GM18951 (cell line): ENCODE measurements around the gene CACUL1.
"Not testable (repeated sequence)": the region's sequence is repeated elsewhere in the genome, so short reads cannot be mapped to it uniquely, and the experiment has no call there.

Experiments used
- POLR2A ChIP-seq: IDR thresholded peaks from 4 replicates; pipeline ENCODE4 v1.6.1; 2011; ENCODE audit warnings: mild to moderate bottlenecking; ENCODE audit not compliant: insufficient read length, insufficient read depth; ENCODE audit errors: extremely low read depth
- in situ Hi-C: fragments of 300-500 bp; cut with MboI; formaldehyde crosslinking; loops from one replicate; pipeline ENCODE4 v1.12.0; 2022; ENCODE audit warnings: low sequenced_read_pairs, mixed read lengths, inconsistent platforms; ENCODE audit not compliant: unreplicated experiment

CACUL1 gene

GRCh38 chr10:118754229-118754555, 578 bp downstream of the CACUL1 start:
- TF ChIP-seq POLR2A: no peak
- in situ Hi-C loops: no loop called here

DNA sequence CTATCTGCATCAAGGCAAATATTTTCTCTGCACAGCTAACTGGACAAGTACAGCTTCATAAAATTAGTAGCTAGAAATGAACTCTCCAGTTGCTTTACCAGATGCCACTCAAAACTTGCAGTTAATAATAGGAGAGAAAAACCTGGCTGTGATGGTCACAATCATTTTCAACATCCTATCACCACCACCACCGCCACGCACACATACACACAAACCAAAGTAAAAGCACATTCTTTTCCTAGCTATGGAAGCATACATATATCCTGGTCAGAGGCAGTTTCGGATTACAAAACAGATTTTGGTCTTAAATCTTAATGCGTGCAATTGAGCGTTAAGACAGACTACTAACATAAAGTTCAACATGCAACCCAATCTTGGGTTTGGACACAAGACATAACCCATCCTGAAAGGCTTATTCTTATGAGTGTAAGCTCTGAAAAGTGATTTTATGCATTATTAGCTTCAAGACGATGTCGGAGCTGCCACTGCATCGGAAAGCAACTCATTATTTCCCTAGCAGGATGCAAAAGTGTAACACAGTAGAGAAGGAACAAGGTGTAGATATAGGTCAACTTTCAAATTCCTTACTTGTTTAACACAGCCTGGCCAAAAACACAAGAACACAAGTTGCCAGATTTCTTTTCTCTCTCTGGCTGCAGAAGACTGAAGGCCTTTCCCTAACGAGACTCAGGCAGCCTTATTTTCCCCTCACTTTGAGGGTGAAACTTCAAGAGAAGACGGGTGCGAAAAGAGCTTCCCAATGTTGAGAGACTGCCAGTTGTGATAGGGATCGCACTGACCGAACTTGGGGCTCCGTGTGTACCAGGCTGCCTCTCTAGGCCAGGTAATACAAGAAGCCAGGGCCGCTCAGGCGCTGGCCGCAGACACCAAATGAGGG, 1.2 kb downstream of the CACUL1 start:
- in situ Hi-C loops: no loop called here
- TF ChIP-seq POLR2A: no peak

DNA sequence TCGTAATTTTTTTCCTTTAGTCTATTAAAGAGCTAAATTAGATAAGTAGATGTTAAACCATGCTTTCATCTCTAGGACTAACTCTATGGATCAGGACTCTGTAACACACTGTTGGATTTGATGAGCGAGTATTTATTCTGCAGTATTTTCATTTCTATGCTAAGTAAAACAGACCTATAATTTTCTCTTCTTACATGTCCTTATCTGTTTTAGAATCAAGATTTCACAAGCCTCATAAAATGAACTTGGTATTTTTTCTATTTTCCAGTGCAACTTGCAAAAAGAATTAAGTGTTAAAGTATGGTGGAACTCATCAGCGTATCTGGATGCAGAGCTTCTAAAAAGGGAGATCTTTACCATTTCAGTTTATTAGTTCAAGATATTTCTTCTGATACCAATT, 2.4 kb downstream of the CACUL1 start:
- no peak for TF ChIP-seq POLR2A
- in situ Hi-C loops: no loop called here

- in situ Hi-C loops: no loop called here
- no peak for TF ChIP-seq POLR2A
Observed at GRCh38 chr10:118751265-118751664, 3.5 kb downstream of the CACUL1 start.

GRCh38 chr10:118748041-118748440, 6.7 kb downstream of the CACUL1 start:
- in situ Hi-C loops: no loop called here
- TF ChIP-seq POLR2A: no peak

- in situ Hi-C loops: no loop called here
- TF ChIP-seq POLR2A: no peak
Observed at GRCh38 chr10:118746246-118746645, 8.5 kb downstream of the CACUL1 start.

DNA sequence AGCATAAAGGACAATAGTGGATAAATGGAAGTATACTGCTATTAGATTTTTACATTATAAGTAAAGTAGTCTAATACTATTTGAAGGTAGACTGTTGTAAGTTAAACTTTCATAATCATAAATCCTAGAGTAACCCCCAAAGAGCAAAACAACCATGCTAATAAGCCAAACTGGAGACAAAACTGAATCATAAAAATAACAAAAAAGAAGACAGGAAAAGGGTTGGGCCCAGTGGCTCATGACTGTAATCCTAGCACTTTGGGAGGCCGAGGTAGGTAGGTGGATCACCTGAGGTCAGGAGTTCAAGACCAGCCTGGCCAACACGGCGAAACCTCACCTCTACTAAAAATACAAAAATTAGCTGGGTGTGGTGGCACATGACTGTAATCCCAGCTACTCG, 9.7 kb downstream of the CACUL1 start:
- no peak for TF ChIP-seq POLR2A
- in situ Hi-C loops: no loop called here

GRCh38 chr10:118744346-118744918, 10.3 kb downstream of the CACUL1 start:
- in situ Hi-C loops: not testable (repeated sequence)

DNA sequence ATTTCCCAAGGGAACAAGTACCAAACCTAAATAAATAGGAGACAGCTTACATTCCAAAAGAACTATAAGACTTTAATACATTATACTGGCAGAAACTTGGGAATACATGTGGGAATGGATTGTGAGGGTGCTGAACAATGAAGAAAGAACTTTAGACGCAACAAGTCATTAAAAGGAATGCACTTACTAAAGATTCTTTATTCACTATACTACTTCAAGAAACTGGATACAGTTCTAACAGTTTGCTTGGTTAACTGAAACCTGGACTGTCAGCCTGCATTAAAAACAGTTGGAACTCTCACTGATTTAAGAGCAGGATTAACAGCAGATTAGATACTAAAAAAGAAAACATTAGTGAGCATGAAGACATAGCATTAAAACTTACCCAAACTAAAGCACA, 12.0 kb downstream of the CACUL1 start:
- in situ Hi-C loops: no loop called here
- no peak for TF ChIP-seq POLR2A

DNA sequence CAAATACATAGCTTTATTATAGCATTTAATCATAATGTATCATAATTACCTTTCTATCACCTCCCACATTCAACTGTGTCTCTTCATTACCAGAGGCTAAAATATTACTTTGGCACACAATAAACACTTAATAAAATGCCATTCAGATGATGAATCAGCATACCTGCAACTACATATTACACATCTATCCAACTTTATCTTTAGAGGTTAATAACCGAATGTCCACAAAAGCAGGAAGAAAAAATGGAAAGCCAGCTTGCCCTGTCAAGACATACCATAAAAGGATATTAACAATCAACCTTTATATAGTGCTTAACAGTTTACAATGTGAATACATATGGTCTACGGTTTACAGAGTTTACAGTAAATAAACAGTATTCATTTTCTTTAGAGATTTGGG, 12.7 kb downstream of the CACUL1 start:
- in situ Hi-C loops: no loop called here
- TF ChIP-seq POLR2A: no peak

DNA sequence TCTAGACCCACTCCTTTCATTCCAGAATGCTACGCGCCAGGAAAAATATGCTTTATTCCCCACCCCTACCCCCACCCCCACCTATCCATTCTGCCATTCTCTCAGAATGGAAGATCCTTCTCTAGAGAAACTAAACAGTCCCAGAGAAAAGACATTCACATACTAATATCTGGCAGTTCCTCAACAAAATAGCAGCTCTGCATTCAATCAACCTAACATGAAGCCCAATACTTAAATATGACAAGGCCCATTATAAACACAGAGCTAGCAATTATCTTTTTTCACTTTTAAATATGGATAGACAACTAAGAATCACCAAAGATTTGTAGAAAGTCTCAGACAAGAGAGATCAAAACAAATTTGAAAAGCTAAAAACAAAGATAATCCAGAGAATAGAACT, 16.4 kb downstream of the CACUL1 start:
- in situ Hi-C loops: no loop called here
- no peak for TF ChIP-seq POLR2A

GRCh38 chr10:118737603-118738302, 17.0 kb downstream of the CACUL1 start:
- no peak for TF ChIP-seq POLR2A
- in situ Hi-C loops: no loop called here

DNA sequence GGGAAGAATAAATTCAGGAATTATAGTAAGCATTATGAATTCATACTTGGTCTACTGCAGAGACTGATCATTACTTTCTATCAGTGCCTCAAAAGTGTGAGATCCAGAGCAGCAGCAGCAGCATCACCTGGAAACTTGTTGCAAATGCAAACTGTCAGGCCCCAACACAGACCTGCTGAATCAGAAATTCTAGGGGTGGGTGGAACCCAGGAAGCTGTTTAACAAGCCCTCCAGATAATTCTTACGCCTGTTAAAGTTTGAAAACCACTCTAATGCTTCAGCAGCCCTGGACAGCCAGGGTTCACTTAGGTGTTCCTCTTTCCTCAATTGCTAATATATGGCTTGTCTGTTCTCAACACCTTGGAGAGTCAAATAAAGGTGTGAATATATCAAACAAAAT, 19.5 kb downstream of the CACUL1 start:
- in situ Hi-C loops: no loop called here
- TF ChIP-seq POLR2A: no peak

GRCh38 chr10:118734475-118734874, 20.3 kb downstream of the CACUL1 start:
- TF ChIP-seq POLR2A: no peak
- in situ Hi-C loops: no loop called here
